ENCODE measurements around the gene FKBP7.

Gene FKBP7

DNA sequence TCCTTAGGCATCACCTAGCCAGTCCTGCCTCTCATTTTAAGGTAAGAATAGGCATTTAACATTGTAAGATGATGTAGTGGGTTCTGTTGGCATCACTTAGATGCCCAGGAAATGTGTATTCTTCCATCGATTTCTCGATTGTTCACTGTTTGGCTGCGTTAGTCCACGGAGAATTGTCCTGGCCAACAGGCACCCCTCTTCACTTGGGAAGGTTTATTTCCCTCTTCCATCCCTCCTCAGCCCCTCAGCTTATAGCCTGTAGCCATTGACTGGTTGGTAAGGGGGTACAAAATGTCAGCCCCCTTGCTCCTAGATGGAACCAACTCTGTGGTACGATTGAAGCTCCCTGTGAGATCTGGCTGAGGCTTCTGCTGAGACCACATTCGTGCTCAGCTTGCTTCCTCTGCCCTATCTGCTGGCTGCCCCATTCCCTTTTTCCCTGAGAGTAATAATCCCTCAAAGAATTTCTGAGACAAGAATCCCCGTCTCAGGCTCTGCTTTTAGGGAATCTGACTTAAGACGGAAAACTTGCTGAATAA is 45.3 kb upstream of the FKBP7 start:
- Histone ChIP-seq H3K4me1 (ENCODE audit: insufficient read depth, poor library complexity, severe bottlenecking) (peaks cover 11% of the 10 kb centered on the region), H3K9me3 (ENCODE audit: severe bottlenecking) (no peaks in the 10 kb centered on the region), H3K27ac (ENCODE audit: poor library complexity, severe bottlenecking) (peak overlapping the region; percentile 30), H3K36me3 (ENCODE audit: low read depth) (no peaks in the 10 kb centered on the region), H3K4me3 (ENCODE audit: severe bottlenecking) (peak overlapping the region; percentile 60), H3K27me3 (ENCODE audit: insufficient read depth, poor library complexity, severe bottlenecking) (no peaks in the 10 kb centered on the region)
- ATAC-seq (ENCODE audit: low read depth) (peak; percentile 31), DNase-seq (ENCODE audit: low spot score) (no peak)
- TF ChIP-seq CTCF (IDR thresholded peaks at IDR 0.05; ENCODE audit: poor library complexity, severe bottlenecking), result no peak

DNA sequence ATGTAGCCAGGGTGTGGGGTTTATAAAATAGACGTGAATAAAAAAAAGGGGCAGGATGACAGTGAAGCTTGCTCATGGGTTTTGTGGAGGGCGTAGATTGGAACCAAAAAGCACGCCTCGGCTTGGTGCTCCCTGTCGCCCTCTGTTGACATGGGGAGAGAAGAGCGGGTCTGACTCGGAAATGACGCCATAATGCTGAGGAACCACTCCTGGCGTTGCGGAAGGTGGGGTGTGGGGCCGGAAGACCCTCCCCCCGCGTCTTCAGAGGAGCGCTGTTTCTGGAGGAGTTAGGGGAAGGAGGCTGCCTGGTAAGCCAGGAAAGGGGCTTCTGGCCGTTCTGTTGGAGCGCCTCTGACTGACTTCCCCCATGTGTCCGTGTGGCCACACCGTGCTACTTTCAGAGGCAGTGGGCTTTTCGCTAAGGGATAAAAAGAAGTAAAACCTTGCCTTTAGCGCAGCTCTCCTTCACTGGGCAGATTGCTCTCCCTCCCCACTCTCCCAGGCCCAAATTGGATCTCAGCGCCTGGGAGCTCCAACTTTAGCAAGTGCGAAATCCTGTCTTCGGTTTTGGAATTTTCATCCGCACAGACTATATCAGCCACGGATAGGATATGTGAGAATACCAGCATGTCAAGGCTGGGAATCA is 44.7 kb upstream of the FKBP7 start:
- H3K9me3 ChIP-seq (ENCODE audit: severe bottlenecking), result no peaks in the 10 kb centered on the region
- peaks cover 11% of the 10 kb centered on the region for H3K4me1 ChIP-seq (ENCODE audit: insufficient read depth, poor library complexity, severe bottlenecking)
- ATAC-seq (ENCODE audit: low read depth) (peak; percentile 92), DNase-seq (ENCODE audit: low spot score) (peak; percentile 77)
- peak overlapping the region; percentile 60 for H3K4me3 ChIP-seq (ENCODE audit: severe bottlenecking)
- H3K27ac ChIP-seq (ENCODE audit: poor library complexity, severe bottlenecking), result peak overlapping the region; percentile 30
- H3K27me3 ChIP-seq (ENCODE audit: insufficient read depth, poor library complexity, severe bottlenecking), result no peaks in the 10 kb centered on the region
- H3K36me3 ChIP-seq (ENCODE audit: low read depth), result no peaks in the 10 kb centered on the region
- peak; percentile 90 for TF ChIP-seq CTCF (IDR thresholded peaks at IDR 0.05; ENCODE audit: poor library complexity, severe bottlenecking)

DNA sequence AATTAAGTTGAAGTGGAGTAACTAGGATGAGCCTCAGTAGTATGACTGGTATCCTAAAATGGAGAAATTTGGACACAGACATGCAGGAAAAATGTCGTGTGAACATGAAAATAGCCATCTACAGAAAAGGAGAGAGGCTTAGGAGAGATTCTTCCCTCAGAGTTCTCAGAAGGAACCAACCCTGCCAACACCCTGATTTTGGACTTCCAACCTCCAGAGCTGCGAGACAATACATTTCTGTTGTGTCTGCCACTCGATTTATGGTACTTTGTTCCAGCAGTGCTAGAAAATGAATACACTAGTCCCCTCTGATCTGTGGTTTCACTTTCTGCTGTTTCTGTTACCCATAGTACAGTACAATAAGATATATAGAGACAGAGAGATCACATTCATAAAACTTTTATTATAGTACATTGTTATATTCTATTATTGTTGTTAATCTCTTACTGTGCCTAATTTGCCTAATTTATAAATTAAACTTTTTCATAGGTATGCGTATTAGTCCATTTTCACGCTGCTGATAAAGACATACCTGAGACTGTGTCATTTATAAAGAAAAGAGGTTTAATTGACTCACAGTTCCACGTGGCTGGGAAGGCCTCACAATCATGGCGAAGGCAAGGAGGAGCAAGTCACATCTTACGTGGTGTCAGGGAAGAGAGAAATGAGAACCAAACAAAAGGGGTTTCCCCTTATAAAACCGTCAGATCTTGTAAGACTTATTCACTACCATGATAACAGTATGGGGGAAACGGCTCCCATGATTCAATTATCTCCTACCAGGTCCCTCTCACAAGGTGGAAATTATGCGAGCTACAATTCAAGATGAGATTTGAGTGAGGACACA is 43.1 kb upstream of the FKBP7 start:
- ATAC-seq (ENCODE audit: low read depth) (no peak), DNase-seq (ENCODE audit: low spot score) (no peak)
- Histone ChIP-seq H3K9me3 (ENCODE audit: severe bottlenecking) (no peaks in the 10 kb centered on the region), H3K27me3 (ENCODE audit: insufficient read depth, poor library complexity, severe bottlenecking) (no peaks in the 10 kb centered on the region), H3K4me1 (ENCODE audit: insufficient read depth, poor library complexity, severe bottlenecking) (peaks cover 11% of the 10 kb centered on the region), H3K36me3 (ENCODE audit: low read depth) (no peaks in the 10 kb centered on the region), H3K27ac (ENCODE audit: poor library complexity, severe bottlenecking) (no peak overlapping the region), H3K4me3 (ENCODE audit: severe bottlenecking) (no peak overlapping the region)
- no peak for TF ChIP-seq CTCF (IDR thresholded peaks at IDR 0.05; ENCODE audit: poor library complexity, severe bottlenecking)

DNA sequence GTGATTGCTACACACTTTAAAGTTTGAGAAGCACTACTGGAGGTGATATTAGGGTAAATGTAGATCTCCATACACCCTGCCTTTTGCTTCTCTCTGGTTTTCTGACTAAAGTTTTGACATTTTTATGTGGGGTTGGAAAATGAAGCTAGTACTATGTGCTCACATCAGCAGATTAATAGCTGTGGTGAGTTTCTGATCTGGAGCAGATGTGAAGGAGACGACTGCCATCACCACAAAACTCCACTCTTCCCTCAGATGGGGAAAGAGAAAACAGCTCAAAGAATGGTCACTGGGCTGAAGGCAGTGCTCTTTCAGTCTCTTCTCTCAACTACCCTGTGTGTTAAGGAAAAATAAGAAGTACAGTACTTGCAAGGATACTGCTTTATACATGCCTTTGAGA is 39.1 kb upstream of the FKBP7 start:
- Histone ChIP-seq H3K4me3 (ENCODE audit: severe bottlenecking) (no peak overlapping the region), H3K27me3 (ENCODE audit: insufficient read depth, poor library complexity, severe bottlenecking) (no peaks in the 10 kb centered on the region), H3K9me3 (ENCODE audit: severe bottlenecking) (no peaks in the 10 kb centered on the region), H3K4me1 (ENCODE audit: insufficient read depth, poor library complexity, severe bottlenecking) (peaks cover 16% of the 10 kb centered on the region), H3K36me3 (ENCODE audit: low read depth) (peaks cover 9% of the 10 kb centered on the region; the same call in 1 of the 2 replicates), H3K27ac (ENCODE audit: poor library complexity, severe bottlenecking) (no peak overlapping the region)
- ATAC-seq (ENCODE audit: low read depth) (no peak), DNase-seq (ENCODE audit: low spot score) (no peak)
- no peak for TF ChIP-seq CTCF (IDR thresholded peaks at IDR 0.05; ENCODE audit: poor library complexity, severe bottlenecking)
